ENCODE data around the gene SAMSN1.

- no peak for TF ChIP-seq GATA2 (IDR thresholded peaks at IDR 0.05; ENCODE audit: low read depth, low read length)
- no peak for TF ChIP-seq GATA3 (IDR thresholded peaks at IDR 0.05; ENCODE audit: low read depth, low read length)
Measured at GRCh38 chr21:14488672-14489204, 57.4 kb downstream of the SAMSN1 start.
